G401 (cell line): ENCODE data around the gene ABHD5. TPM values are rescaled to one million over a fixed set of nuclear protein-coding genes. Genes with fewer than 3 reads are reported as not detected.

Experiments
- DNase-seq: peaks from one replicate; pipeline ENCODE4 v3.0.0-alpha.2; 2015; ENCODE audit warnings: low spot score
- in situ Hi-C: cut with HindIII; loops from 2 replicates; pipeline ENCODE4 v1.10.0; 2016; ENCODE audit warnings: low sequenced_read_pairs, mixed read lengths
- total RNA-seq: library from RNA; depleted of rRNA; stranded (reverse); fragments of >200 nt; shearing (Covaris generic); gene quantifications from 2 replicates; pipeline ENCODE4 v1.2.3, GENCODE V29; 2014

The ABHD5 gene
- total RNA-seq, 1 experiment from 2014 or later: 25.3 TPM

DNA sequence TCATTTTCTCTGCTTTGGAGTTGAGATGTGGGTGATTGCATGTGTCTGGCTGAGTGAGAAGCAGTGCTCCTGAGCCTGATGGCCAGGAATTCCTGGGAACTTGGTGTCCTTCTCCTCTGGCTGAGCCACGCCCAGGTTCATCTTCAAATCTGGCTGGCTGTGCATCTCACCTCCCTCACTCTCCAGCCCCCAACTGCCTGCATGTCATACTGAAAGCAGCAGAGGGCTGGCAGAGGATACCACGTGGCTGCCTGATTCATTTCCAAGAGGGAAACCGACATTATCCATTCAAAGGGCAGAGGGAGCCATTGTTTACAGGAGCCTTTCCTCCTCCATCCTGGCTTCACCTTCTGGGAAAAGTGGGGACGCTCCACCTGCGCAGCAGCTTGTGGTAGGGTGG lies 57.4 kb downstream of the ABHD5 start:
- DNase-seq: no peak
- in situ Hi-C loops: no loop called here

DNA sequence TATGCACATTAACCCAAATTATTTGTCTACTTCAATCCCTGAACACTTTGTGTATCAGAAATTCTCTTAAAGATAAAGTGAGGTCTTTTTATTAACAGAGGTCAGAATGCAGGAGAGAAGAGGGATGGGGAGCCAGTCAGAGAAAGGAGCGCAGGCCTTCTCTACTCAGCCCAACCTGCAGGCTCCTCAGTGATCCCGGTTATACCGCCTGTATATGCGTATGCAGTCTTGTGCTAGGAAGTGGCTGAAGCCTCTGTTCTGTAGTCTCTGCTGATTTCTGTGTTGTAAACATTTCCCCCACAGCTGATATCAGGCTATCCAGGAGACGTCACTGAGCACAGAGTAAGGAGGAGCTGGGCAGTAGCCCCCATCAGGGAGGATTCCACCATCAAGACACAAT lies 57.9 kb downstream of the ABHD5 start:
- DNase-seq: no peak
- in situ Hi-C loops: no loop called here

DNA sequence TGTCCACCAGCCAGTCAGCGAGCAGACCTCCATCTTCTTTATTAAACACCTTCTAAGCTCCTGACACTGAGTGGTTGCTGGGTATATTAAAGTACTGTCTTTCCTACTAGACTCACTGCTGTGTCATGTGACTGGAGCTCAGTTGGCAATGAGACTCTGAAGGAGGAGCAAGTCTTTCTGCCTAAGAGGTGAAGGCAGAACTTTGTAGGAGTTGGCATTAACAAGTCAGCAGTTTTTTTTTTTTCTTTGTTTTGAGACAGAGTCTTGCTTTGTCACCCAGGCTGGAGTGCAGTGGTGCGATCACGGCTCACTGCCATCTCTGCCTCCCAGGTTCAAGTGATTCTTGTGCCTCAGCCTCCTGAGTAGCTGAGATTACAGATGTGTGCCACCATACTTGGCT lies 62.2 kb downstream of the ABHD5 start:
- no peak for DNase-seq
- in situ Hi-C loops: no loop called here

DNA sequence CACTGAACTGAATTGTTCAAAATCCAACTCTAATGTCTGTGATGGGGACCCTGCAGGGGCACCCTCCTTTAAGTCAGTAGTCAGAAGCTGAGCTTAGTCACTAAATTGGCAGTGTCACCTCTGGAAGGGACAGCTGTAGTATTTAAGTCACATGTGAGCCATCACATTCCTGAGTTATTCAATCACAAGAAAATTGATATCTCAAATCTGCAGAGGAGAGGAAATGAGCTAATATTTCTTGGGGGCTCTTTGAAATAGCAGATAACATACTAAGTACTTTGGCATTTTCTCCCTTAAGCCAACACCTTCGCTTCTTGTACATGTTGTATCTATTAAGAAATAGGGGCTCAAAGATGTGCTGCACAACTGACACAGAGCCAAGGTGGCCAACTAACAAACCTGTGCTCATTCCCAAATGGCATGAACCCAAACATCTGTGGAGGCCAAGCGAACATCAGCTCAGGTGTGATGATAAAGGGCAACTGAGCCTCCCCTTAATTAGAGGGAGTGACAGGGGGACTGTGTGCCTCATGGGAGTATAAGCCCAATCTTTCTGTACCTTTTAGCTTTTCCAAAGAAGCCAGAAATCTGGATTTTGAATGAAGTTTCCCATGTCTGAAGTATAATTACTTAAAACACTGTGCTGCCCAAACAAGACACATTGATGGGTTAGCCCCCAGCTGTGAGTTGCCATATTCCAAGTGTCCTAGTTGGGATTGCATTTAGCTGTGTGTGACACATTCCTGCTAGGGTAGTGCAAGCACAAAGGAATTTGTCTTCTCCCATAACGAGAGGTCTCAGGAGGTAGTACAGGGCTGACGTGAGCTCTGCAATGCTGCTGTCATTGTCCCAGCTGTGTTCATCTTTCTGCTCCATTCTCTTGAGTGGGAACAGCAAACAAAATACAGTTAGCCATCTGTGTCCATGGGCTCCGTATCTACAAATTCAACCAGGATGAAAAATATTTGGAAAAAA lies 63.3 kb downstream of the ABHD5 start:
- no peak for DNase-seq
- in situ Hi-C loops: no loop called here

DNA sequence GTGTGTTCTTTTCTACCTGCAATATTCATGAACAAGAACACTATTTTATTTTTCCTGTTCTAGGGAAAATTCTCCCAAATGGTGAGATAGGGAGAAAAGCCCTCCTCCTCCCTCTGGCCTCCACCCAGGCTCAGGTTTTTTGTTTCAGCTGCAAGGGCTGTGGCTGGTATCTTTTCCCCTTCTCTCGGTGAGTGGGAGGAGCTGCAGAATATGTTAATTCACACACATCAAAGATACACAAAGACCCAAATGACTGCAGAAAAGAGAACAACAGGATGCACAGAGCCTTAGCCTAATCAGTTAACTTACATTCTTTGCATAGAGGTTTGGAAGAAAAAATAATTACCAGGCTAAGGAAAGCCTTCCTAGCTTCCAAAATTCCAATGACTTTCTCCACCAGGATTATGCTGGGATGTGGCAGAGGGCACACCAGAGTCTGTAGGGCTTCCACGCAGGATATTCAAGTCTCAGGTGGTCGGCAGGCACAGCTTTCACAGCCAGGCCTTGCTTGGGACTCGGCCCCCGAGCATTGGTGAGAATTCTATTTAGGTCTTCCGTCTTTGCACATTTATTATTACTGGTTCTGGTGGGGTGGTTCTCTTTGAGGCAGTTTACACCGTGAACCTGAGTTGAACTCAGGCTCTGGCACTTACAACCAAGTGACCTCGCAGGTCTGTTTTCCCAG lies 64.9 kb downstream of the ABHD5 start:
- in situ Hi-C loops: no loop called here
- DNase-seq: no peak

DNA sequence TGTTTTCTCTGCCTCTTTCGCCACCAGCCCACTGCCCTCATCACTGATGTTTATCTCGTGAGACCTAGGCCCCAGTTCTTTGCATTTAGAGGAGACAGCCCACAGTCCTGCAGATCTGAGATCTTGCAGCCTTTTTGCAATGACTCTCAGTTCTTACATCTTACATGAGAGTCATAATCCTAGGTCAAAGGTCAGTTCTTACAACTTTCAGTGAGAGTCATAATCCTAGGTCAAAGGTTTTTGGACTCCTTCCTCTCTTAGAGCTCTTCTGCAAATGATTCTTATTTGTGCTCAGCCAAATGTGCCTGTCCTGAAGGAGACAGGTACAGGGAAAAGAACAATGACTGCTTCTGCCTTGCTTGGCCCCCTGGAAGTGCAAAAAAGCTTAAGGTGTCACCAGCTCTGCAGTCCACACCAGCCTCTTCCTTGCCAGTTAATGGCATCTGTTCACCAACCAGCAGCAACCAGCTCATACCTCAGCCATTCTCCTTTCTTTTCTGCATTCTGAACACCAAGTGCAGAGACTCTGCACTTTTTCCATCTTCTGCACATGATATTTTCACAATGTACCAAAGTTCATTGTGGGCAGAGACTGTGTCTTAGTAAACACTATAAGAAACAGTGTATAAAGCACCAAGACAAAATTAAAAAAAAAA lies 67.1 kb downstream of the ABHD5 start:
- in situ Hi-C loops: no loop called here
- no peak for DNase-seq

DNA sequence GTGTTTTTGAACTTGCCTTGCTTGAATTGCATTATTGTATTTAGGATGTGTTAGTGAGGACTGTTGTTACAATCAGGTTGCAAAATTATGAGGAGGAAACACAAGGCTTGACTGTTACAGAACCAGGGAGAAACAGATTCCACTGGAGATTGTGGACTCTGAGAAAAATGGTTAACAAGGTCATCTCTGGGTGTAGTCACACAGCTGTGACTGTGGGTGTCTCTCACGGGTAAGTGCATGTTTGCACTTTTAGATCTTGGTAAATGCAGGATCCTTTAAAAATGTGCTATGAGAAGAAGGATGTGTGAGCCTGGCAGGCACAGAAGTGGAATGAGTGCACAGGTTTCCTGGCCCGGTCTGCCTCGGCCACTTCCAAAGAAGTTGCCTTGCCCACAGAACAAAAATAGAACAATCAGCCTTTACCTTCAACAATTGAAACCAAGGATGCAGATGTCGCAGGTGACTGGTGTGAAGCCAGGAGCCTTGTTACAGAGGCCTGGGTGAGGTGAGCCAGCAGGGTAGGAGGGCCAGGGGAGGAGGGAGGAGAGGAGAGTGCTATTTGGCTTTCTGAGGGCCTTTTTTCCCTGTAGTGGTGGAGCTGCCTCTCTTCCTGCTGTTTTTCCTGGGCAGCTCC lies 68.0 kb downstream of the ABHD5 start:
- DNase-seq: no peak
- in situ Hi-C loops: no loop called here

DNA sequence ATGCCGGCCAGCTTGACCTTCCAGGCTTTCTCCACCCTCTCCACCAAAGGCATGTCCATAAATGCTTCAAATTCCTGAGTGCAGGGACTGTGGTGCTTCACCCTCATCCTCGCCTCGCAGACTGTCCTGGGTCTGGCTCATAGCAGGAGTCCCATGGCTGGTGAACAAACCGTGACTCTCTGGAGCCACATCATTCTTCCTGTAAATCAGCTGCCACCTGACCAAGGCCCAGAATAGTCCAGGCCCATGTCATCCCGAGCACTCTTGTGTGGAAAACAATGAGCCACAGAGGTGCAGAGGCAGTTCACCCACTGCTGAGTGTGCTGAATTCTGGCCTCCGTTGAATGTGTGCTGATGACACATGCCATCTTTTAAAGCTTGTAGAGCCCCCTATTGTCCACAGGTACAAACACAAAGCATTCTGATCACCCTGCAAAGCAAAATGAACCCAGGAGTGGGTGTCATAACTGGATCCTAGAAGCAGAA lies 68.6 kb downstream of the ABHD5 start:
- DNase-seq: no peak
- in situ Hi-C loops: no loop called here

DNA sequence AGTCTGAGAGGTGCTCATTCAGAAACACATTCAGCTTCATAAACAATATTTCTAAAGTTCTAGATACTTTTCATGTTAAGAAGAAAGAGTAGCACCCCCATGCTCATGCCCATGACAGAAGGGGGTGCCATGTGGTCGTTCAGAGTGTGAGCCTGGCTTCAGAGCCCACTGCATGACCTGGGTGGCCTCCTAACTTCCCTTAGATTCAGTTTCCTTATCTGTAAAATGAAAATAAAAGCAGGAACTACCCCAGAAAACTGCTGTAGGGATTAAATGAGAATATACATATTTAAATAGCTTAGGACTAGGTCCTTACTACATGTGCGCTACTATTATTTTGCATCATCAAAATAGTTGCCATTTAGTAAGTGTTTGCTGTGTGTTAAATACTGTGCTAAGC lies 69.2 kb downstream of the ABHD5 start:
- DNase-seq: no peak
- in situ Hi-C loops: no loop called here

DNA sequence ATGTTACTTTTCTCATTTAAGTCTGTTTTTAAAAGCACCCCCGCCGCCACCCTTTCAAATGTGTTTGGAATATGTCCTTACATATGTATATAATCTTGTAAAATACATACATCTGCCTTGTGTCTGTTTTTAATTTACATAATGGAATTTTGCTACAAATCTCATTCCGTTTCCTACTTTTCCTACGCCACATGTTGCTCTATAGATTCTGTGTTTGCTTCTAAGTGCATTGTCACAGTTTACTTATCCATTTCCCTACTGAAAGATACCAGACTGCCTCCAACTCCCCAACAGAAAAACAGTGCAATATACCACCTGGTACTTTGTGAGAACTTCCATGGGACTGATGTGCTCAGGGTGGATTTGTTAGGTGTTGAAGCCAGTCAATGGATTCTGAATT lies 70.2 kb downstream of the ABHD5 start:
- in situ Hi-C loops: no loop called here
- DNase-seq: no peak

DNA sequence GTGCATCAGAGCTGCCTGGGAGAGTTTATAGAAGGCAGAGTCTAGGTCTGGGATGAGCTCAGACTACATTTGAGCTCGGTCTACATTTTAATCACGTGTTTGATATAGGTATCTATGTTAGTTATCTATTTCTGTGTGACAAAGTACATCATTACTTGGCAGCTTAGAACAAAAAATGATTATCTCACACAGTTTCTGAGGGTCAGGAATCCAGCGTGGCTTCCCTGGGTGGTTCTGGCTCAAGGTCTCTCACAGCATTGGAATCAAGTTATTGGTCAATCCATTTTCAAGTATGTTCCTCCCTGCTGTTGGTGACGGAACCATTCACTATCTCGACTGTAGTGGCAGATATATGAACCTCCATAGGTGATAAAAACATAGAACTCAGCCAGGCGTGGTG lies 71.7 kb downstream of the ABHD5 start:
- no peak for DNase-seq
- in situ Hi-C loops: no loop called here

DNA sequence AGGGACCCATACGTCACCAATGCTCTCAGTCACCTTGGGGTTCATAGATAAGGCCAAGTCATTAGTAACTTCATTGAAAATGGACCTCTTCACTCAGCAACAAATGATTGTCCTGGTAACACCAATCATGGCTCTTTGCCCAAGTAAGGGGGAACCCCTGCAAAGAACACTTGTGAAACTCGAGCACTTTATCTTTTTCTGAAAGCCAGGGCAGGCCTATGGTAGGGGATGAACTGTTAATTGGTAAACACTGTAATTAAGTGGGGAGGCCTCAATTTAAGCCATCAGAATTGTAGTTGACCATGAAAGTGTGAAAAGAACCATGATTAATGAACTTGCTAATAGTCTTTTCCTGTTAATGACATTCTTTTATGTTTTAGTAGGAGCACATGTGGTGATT lies 73.3 kb downstream of the ABHD5 start:
- no peak for DNase-seq
- in situ Hi-C loops: no loop called here

DNA sequence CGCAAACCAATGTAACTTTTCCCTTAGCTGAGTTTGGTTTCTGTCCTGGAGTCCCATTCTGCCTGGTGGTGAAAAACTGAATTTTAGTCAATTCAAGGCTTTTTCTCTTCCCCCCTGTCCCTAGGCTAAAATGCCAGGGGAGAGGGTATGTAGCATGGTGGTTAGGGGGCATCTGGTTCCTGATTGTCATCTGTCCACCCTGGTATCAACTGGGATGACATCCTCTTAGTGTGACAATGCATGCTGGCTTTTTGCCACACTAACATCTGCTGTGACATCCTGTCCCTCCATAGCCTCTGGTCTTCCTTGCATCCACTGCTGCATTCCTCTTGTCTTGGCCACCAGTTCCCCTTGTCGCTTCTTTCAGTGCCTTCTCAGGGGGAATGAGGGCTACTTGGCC lies 73.7 kb downstream of the ABHD5 start:
- in situ Hi-C loops: no loop called here

DNA sequence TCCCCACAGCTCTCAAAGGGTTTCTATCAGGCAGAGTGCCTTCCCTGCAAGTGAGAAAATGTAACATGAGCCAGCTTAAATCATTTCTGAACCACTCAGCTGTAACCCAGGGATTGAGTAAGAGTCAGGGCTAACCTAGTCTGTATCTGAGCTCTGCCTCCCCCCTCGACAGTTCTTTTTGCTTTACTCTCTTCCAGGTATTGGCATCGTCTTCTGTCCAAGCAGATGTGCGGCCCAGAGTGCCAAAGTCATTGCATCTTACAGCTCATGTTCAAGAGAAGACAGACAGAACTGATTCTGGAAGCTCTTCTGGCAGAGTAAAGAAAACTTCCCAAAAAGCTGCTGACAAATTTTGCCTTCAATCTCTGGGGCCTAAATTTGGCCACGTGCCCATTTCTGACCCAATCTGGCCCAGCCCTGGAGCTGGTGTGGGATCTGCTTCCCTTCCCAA lies 74.8 kb downstream of the ABHD5 start:
- no peak for DNase-seq
- in situ Hi-C loops: no loop called here

More for the DNA sequence above, 73.7 kb downstream of the ABHD5 start:
- no peak for DNase-seq

DNA sequence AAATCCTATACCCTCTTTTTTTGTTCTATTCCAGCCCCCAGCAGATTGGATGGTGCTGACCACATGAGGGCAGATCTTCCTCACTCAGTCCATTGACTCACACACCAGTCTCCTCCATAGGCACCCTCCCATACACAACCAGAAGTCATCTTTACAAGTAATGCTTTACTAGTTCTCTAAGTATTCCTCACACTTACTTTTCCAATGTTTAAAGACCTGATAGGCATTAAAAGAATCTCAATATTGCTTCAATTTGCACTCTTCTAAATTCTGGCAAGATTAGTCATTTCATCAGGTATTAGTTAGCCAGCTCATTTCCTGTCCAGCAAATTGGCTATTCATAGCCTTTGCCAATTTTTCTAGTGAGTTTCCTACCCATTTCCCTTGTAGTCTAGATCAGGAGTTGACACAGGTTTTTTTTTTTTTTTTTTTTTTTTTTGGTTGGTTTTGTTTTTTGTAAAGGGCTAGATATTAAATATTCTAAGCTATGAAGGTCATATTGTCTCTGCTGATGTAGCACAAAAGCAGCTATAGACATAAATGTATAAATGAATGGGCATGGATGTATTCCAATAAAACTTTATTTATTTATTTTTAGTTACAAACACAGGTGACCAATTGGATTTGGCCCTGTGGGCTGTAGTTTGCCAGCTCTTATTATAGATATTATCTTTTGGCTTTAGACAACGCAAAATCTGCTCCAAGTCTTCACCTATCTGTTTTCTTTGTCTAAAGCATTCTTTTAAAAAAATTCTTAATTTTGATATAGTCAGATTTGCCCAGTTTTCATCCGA lies 76.1 kb downstream of the ABHD5 start:
- no peak for DNase-seq
- in situ Hi-C loops: no loop called here

DNA sequence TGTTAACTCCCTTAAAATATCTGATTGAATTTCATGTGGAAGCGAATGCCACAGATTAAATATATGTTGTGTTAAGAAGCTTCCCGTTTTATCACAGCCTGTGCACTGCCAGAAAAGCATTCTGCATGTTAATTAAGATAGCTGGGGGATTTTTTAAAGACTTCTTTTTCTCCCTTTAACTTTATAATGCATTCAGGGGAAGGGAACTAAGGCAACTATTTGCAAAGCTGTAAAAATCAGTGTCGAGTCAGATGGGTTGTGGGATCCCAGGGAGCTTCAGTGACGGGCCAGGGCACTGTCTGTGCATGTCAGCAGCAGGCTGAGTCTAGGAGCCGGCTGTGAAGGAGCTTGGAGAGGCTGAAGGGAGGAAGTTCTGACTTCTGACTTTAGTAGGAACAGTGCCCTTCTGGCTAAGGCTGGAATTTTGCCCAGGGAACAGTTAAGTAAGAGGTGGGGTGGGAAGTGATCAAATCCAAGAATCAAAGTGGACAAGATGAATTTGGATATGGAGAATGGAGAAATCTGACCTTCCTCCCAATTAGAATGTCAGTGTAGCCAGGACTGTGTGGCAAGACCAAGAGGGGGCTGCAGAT lies 77.7 kb downstream of the ABHD5 start:
- in situ Hi-C loops: no loop called here
- DNase-seq: peak; percentile 39

DNA sequence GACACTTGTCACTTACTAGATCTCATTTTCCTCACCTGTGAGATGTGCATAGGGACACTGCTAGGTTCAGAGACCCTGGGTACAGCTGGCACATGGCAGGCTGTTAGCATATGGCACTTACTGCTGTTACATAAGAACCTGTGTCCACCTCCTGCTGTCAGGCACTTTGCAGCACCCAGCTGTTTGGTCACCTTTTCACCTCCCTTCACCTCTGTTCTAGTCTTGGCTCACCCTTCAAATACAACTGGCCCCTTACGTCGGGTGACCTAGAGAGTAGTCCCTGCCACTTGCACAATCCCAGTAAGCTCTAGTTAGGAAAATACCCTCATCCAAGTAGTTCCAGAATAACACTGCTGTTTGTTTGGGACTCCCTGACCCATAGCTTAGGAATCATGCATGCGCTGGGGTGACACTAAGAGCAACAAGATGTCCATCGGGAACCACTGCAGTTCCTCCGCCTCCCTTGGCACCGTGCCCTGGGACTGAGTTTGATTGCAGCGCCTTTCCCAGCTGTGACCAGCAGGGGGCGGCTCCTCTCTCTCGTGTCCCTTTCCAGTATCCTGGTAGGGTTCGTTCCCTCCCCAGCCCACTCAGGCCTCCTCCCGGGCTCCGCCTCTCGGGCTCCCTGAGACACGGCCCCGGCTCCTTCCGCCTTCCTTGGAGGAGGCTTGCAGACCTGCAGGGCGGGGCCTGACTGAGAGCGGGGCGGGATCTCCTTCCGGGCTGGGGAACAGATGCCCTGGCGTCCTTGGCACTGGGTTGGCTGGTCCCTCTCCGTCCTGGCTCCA lies 78.6 kb downstream of the ABHD5 start:
- peak; percentile 84 for DNase-seq
- in situ Hi-C loops: no loop called here
